Stimulated activated naive CD4-positive, alpha-beta T cell (primary cell): ENCODE data around the gene TRMU.

Source experiments
- DNase-seq, 6 experiments: peaks; one replicate each; lab custom pipeline; 2025; lab: John Stamatoyannopoulos, UW

The TRMU gene

DNA sequence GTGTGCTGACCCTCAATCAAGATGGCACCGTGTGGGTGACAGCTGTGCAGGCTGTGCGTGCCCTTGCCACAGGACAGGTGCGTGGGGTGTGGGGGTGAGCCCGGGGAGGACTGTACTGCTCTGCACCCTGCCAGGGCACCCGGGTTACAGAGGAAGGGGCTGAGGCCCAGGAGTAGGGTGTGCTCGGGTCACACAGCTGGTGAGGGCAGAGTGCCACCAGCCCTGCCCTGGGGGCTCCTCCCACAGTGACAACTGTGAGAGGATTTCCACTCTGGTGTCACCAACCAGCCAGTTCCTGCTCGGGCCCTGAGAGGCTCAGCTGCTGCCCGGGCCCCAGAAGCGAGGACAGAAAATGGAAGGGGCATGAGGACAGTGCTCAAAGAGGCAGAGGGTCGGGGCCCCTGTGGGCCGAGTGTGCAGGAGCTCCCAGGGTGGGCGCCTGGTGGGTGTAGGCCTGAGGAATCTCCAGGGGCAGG lies 20.5 kb downstream of the TRMU start:
- DNase-seq: no peak

GRCh38 chr22:46356496-46357480 lies 21.3 kb downstream of the TRMU start:
- no peak for DNase-seq

DNA sequence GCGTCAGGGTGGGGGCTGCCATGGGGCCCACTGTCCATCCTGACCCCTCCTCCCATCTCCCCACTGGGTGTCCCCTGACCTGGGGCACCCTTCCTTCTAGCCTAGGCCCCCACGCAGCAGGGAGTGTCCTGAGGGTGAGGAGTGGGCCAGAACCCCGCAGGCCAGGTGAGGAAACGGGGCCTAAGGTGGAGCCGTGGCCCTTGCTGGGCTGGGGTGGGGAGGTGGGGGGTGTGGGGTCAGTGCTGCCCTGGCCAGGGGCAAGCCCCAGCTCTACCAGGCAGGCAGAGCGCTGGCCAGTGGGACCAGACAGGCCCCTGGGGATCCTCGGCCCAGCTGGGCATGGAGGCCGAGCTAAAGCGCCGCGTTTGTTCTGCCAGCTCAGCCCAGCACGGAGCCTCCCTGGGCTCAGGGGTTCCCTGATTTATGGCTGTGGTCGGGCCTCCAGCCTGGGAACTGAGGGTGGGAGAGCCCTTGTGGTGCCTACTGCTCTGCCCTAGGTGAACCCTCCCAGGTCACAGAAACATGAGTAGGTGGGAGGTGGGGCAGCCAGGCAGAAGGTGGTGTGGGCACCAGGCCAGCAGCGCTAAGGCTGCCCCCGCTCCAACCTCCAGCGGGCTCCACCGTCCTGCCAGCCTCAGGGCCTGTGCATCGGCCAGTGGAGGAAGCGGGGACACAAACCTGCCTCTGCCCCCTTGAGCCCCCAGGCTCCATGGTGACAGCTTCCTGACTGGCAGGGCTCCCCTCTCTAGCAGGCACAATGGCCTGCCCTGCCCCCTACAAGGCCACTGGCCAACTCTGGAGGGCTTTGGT lies 22.4 kb downstream of the TRMU start:
- DNase-seq: no peak

- no peak for DNase-seq
Observed at GRCh38 chr22:46358766-46359165, 23.3 kb downstream of the TRMU start.

- no peak for DNase-seq
Observed at GRCh38 chr22:46359362-46359761, 23.8 kb downstream of the TRMU start.

DNA sequence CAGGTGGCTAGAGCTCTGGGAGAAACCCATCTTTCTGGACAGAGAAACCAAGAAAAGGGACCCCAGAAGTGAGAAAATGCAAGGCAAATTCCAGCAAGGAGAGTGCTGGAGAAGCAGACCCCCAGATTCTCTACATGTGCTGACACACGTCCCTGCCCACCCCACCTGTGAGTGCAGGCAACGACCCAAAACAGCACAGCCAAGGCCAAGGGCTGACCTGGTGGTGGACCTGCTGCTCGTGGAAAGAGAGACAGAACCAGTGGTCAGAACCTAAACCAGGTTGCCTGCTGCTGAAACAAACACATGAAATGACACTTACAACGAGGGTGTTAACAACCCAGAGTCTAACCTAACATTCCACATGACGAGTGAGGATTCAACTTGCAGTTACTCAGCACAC lies 24.6 kb downstream of the TRMU start:
- DNase-seq: no peak

DNA sequence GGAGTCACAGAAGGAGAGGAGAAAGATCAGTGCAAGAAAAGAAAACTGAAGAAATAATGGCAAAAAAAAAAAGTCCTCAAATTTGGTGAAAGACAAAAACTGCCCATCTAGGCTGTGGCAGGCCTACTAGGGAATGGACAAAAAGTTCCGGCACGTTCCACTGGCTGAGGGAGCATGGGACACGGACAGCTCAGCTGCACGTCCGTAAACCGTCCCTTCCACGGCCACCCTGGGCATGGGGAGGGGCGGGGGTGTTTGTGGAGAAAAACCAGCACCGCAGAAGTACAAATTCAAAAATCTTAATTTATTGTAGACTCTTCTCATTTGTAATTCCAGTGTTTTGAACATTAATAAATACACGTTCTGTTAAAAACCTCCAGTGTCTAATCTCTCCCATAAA lies 25.4 kb downstream of the TRMU start:
- no peak for DNase-seq

- no peak for DNase-seq
Observed at GRCh38 chr22:46361826-46362202, 26.3 kb downstream of the TRMU start.

DNA sequence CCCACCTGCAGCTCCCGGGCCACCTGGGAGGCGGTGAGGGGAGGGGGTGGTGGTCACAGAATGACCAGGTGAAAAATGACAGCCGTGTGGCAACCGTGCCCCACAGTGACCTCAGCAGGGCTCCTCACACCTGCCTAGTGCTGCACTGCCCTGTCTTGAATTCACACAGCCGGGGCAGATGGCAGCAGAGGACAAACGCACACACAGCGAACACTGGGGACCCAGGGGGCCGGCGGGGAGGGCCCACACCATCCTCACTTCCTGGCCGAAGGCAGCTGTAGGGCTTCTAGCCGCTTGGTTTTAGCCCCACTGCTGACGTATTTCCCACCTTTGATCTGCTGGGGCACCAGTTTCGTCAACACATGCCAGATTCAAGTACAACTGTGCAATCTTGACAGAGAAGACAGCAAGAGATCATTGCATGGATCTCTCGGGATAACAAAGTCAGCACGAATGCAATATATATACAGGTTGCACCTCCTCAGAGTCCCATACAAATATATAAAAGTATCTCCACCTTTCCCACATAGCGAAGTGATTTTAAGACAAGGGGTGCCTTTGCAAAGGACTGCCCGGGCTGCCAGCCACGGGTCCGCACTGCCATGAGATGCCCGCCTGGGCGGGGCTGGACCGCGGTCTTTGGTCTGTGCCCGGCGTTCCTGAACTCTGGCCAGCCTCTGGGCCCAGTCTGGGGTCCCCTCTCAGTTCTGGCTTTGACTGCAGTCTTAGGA lies 26.9 kb downstream of the TRMU start:
- no peak for DNase-seq

- no peak for DNase-seq
Observed at GRCh38 chr22:46362934-46363515, 27.5 kb downstream of the TRMU start.

- DNase-seq: no peak
Observed at GRCh38 chr22:46363611-46364321, 28.3 kb downstream of the TRMU start.

DNA sequence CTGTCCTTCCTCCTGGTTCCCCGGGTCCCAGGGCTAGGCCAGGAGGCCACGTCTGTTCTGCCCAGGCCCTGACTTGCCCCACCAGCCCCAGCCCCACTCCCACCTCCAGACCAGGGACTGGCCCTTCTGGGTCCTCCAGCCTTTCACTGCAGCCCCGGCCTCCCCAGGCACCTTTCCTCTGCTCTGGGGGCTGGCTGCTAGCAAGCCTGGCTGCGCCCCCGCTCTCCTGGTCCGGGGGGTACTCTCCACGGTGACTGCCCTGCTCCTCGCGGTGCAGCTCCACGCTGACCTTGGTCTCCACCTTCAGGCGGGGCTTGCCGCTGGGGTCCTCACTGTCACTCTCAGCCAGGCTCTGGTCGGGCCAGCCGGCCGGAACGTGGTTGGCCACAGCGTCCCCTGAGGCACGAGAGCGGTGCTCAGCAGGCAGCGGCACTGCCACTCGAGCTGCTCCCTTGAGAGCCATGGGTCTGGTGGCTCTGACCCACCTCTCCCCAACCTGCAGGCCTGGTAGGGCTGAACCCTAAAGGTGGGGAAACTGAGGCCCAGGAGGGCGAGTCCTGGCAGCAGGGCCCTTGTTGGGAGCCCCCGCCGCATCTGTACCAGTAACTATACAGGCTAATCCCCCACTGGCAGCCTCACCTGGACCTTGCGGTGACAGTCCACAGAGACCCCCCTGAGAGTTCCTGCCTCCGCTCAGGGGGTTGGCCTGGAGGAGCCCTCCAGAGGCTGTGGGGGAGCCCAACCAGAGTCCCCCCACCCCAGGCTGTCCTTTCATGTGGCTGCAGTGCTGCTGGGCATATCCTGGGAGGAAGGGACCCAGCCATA lies 29.0 kb downstream of the TRMU start:
- no peak for DNase-seq

- no peak for DNase-seq
Observed at GRCh38 chr22:46365166-46365624, 29.7 kb downstream of the TRMU start.

DNA sequence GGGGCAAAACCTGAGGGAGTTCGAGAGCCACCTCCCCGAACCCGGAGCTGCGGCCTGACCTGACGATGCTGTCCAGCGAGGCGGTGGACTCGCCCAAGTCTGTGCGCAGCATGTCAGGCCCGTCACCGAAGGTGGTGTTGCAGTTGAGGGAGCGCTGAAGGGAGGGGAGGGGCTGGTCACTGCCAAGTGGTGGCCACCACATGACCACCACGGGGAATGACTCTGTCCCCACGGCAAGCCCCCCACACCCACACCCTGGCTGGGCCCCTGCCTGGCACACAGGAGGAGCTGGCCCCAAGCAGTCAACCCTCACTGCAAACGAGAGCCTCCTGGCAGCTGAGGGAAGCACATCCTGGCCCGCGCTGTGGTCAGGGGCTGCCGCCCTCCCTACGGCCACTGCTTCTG lies 30.8 kb downstream of the TRMU start:
- DNase-seq: no peak

DNA sequence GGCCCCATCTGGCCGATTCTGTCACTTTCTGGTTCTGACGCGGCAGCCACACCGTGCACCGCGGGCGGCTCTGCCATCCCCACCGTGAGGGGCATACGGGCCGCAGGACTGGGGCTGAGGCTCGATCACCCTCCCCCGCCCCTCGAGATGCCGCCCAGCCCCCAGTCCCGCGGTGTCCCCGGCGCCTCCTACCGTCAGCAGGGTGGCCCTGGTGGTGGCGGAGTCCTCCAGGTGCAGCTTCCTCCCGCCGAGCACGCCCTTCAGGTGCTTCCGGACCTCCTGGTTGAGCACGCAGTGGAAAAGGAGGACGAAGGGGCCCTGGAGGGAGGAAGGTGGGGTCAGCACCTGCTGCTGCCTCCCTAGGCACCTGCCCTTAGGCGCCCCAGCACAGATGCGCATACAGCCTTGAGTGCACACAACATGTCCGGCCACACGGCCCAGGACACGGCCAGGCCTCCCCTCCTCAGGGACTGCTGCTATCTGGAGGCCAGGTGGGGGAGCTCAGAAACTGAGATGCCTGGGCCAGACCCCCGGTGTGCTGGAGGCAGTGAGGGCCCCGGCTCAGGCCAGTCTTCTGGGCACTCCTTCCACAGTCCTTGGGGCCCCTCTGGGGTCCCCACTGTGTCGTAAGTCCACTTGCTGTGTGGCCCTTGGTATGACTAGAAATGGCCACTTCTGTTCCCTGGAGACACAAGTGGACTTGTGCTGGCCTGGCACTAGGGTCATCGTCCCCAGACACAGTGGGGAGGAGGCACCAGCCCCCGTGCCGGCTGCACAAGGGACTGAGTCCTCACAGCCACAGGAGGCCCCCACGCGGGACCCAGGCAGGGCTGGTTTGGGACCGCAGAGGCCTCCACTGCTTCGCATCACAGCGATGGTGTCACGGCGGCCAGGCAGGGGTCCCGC lies 31.5 kb downstream of the TRMU start:
- peak in 1 of 6 experiments; percentile 17 for DNase-seq

DNA sequence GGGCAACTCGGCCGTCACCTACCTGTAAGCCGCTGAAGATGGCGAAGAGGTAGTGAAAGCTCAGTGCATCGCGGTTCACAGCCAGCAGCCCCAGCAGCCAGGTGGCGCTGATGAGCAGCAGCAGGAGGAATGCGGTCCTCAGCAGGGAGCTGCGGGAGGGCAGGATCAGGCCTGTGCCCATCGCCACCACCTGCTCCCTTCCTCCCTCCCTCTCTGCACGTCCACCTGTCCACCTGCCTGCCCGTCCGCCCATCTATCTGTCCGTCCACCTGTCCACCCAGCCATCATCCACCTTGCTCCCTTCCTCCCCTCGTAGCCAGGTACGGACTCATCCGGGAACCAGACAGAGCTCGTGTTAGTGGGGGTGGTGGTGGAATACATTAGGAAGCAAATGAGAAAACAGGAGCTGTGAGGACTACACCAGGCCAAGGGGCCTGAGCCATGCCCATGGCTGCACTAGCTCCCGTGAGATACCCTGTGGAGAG lies 32.2 kb downstream of the TRMU start:
- peak; percentile 6 to 71 (median 44) for DNase-seq

DNA sequence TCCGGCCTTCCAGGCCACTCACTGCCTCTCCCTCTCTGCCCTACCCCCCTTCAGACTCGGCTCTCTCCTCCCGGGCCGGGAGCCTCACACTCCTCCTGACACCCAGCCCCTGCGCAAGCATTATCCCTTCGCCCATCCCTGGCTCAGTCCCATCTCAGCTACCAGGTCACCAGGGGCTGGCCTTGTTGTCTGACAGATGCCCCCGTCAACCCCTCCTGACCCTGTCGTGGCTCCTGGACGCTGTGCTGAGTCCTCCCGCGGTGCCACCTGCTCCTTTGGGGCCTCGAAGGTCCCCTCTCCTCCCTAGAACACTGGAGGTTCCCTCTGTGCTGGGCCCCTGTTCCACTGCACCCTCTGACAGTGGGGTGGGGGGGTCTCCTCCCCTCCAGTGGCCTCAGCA lies 32.9 kb downstream of the TRMU start:
- DNase-seq: no peak

DNA sequence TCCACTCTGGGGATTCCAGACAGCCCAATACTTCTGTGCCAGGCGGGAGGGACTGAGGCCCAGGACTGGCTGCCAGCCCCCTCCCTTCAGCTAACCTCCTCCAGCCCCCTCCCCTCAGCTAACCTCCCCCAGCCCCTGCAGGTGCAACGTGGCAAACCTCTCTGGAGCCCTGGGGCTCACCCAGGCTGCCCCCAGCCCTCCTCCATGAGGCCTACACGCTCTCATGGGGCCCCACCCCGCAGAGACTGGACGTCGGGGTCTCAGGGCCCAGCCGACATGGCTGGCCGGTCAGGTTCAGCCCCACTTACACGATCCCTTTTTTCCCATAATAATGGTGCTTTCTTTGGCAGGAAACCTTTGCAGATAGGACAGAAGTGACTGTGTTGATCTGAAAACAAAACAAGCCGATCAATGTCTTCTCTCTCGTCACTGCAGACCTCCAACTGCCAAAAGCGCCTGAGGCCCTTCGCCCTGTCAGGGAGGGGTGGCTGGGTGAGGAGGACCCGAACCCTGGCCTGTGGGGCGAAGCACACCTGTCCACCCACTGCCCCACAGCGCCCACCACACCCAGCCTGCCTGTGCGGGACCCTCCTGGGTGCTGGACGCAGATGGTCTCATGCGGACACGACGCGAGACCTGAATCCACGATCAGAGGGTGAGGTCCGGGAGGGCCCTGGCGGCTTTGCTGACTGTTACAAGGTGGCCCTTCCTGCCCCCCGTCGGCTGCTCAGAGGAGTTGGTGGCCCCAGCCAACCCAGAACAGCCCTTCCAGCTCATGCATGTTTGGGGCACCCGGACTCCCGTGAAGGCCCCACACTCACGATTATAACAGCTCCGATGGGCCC lies 33.6 kb downstream of the TRMU start:
- no peak for DNase-seq
